GM19238 (cell line): Measurements from ENCODE around the gene PIAS2.
"Not testable (repeated sequence)": the region's sequence is repeated elsewhere in the genome, so short reads cannot be mapped to it uniquely, and the experiment has no call there.

Experiments used
- DNase-seq: peaks from one replicate; pipeline ENCODE4 v3.0.0; 2011; ENCODE audit warnings: low spot score; ENCODE audit not compliant: insufficient read length

The PIAS2 gene

GRCh38 chr18:46832422-46832821, 84.9 kb downstream of the PIAS2 start:
- not testable (repeated sequence) for DNase-seq

DNA sequence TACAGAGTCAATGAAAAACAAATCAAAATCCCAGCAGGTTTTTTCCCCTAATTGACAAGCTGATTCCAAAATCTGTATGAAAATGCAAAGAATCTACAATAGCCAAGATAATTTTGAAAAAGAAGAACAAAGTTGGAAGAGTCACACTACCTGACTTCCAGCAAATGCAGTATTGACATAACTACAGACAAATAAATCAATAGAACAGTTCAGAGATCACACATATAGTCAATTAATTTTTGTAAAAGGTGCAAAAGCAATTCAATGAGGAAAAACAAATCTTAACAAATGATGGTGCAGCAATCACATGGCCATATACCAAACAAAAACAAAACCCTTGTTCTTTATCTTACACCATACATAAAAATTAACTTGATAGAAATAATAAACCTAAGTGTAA, 85.9 kb downstream of the PIAS2 start:
- no peak for DNase-seq

DNA sequence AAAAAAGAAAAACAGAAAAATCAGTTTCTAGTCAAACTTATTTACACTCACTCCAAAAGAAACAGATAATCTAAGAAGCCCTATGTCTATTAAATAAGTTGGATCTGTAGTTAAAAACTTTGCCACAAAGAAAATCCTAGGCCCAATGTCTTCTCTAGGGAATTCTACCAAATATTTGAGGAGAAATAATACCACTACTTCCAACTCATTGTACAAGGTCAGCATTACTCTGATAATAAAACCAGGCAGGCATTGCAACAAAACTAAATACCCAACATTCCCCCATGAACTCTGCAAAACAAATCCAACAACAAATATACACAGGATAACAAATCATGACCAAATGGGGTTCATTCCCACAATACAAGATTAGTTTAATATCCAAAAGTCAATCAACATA, 86.7 kb downstream of the PIAS2 start:
- no peak for DNase-seq

GRCh38 chr18:46829947-46830346, 87.4 kb downstream of the PIAS2 start:
- no peak for DNase-seq

DNA sequence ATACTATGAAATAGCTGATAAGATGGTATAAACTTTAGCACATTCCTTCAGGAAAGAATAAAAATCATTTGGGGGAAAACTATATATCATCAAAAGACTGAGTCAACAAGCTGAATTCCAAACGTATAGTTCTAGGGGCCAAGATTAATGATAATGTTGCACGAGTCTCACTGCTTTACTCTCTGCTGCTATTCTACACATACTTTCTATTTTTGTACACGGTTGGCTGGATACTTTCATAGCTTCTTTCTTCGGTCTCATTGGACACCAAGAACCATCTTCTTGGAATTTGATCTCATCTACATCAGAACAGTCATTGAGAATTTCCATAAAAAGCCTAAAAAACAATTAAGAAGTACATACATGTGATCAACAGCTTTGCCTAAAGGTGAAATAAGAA, 87.8 kb downstream of the PIAS2 start:
- DNase-seq, result no peak

- no peak for DNase-seq
These were observed 95.2 kb downstream of the PIAS2 start for GRCh38 chr18:46821856-46822711.

DNA sequence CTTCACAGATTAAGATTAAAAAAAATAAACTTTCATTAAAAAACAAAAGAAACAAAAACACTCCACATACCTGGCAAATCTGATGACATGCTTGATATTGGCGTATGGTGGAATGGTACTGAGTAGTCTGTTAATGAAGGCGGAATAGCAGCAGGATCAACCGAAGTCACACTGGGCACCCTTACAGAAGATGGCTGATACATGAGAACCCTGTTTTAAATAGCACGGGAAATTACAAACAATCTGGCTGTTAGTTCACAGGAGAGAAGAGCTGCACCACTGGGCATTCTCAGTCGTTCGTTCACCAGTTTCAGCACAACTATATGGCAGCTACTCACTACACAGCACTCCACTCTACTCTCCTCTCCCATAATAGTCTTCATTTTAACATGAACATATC, 96.4 kb downstream of the PIAS2 start:
- DNase-seq, result no peak

DNA sequence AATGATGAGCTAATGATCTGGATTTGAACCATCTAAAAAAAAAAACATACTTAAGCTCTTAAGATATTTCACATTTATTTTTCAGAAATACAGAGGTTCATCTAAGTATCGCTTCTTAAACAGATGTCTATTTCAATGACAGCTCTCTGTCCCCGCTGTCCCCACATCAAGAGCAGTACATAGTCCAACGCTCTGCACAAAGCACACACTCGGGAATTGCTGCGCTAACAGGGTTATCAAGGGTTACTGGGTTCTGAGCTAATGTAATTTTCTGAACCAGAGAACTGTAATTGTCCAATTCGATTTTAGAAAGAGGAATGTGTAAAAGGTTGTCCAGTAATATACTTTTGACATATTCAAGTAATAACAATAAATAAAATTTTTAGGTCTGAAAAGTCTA, 101.6 kb downstream of the PIAS2 start:
- DNase-seq, result no peak

GRCh38 chr18:46814399-46814798, 102.9 kb downstream of the PIAS2 start:
- DNase-seq, result no peak

GRCh38 chr18:46812311-46812710, 105.0 kb downstream of the PIAS2 start:
- DNase-seq, result no peak

DNA sequence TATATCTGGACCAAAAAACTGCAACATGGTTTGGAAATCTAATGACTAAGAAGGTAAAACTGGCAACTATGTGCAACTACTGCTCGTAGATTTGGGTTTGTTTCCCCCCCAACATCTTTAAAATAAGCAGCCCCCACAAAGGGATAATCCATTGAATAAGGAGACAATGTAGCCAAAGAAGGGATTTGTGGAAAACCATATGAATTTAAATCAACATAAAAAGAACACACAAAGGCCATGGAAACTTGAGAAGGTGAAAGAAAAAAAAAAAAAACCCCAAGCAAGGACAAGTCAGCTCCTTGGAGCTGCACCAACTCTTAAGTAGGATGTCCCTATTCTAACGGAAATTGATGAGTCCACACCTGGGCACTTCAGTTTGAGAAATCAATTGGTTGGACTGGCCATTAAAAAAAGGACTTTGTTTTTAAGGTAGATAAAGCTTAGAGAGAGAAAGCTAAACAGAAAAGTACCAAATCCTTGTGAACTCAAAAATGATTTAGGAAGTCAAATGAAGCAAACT, 106.8 kb downstream of the PIAS2 start:
- DNase-seq, result no peak

DNA sequence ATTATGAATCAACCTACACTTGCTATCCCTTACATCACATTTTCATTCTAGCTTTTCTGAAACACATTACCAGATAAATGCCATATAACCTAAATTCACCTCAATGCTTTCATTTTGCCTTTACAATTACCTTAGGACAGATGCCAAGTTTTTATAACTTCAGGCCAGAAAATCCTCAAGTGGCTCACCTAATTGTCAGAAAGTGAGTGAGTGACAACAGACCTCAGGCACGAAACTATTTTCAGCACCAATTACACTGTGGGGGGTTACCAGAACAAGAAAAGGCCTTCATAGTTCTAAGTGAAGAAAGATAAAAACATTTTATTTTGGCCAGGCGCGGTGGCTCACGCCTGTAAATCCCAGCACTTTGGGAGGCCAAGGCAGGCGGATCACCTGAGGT, 108.2 kb downstream of the PIAS2 start:
- no peak for DNase-seq

DNA sequence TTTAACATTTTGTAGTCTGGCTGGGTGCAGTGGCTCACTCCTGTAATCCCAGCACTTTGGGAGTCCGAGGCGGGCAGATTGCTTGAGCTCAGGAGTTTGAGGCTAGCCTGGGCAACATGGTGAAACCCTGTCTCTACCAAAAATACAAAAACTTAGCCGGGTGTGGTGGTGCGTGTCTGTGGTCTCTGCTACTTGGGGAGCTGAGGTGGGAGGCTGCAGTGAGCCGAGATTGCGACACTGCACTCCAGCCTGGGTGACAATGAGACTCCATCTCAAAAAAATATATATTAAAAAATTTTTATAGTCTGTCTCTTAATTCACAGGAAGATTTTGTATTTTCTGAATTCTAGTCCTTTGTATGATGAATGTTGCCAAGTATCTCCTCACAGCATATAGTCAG, 121.4 kb downstream of the PIAS2 start:
- not testable (repeated sequence) for DNase-seq

- no peak for DNase-seq
These were observed 122.7 kb downstream of the PIAS2 start for GRCh38 chr18:46794607-46795006.

GRCh38 chr18:46793565-46793964, 123.7 kb downstream of the PIAS2 start:
- no peak for DNase-seq

- DNase-seq, result no peak
These were observed 128.2 kb downstream of the PIAS2 start for GRCh38 chr18:46789088-46789487.

DNA sequence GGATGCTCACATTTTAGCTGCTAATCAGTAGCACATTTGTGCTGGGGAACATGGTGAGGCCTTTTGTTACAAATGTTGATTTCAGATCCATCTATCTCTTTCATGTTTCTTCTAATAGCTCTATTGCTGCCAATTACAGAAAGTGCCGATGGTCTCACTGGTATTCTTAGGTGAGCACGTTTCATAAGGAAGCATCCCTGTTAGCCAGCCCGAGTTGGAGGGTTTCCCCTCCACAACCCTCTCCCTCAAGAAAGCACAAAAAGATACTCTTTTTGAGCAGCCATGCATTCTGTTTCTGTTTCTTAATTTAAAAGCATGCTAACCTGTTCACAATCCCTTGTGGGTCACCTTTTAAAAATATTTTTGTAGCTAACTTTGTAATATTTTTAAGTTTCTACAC, 129.6 kb downstream of the PIAS2 start:
- no peak for DNase-seq

DNA sequence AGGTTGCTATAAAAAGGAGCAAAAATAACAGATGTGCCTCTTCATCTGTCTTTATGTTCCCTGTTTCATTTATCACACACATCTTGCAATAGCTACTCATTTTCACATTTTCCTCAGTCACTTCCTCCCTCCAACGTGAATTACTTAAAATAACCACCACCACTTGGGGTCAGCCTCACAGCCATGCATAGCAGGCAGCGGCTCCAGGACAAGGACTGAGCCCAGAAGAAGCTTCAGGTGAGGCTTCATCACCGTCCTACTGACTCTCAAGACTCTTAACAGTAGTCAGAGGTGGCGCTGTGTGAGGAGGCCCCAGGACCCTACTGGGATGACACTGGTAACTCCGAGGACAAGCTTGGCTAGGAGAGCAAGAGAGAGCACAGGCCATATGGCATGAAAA, 144.9 kb downstream of the PIAS2 start:
- DNase-seq, result no peak

DNA sequence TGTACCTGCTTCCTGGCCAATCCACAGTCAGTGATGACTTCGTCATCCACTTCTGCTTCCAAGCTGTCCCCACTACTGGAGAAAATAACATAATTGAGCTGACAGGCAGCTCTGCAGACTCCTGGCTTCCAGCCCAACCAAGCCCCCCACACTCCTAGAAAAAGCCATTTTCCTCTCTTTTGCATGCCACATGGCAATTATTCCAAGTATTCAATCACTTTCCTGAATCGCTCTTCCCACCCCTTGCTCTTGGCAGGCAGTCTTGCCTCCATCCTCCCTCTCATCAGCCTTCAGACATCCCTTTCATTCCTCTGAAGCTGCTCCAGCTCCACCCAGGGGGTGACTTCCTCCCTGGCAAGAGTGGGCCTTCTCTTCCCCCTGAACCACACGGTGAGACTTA, 146.2 kb downstream of the PIAS2 start:
- no peak for DNase-seq

- no peak for DNase-seq
These were observed 146.6 kb downstream of the PIAS2 start for GRCh38 chr18:46770708-46771107.

DNA sequence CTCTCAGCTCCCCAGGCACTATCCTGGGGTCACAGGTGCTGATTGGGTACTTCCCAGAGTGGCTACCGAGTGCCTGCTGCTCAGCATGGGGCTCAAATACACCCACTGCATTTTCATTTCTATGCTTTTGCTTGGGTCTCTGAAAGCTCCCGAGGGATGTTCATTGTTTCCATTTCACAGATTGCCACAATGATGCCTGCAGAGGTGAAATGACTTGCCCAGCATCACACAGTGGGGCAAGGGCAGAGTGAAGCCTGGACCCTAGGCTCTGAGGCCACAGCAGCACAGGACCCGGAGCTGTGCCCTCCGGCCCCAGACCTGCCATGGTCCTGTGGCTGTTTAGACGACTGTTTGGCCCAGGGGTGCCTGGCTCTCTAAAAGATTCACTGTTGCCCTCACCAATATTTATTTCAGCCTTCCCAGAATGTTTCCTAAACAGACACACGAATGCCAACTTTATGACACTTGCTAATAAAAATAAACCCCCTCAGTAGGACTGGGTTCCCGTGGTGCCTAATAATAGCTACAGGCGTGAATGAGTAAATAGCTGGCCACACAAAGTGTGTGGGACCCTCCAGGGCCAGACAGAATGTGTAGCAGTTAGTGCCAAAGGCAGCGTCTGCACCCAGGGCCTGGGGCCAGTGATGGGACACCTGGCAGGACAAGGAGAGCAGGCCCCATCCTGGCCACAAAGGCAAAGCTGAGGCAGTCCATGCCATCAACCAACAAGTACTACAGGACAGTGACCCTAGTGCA, 149.0 kb downstream of the PIAS2 start:
- no peak for DNase-seq

DNA sequence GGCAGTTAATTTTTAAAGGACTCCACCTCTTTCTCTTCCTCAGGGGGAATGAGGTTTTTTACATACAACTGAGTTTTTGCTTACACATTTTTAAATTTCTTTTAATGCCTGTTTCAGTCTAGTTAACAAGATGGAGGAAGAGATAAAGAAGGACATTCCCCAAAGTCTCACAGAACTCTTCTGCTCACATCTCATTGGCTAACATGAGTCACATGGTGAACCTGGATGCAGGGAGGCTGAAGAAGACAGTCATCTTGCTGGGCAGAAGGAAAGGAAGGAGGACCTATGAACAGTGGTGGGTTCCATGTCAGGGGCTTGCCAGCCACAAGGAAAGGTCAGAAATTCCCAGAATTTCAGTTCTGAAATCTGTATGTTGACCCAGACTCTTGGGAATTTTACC, 150.1 kb downstream of the PIAS2 start:
- DNase-seq, result no peak

GRCh38 chr18:46764586-46764985, 152.7 kb downstream of the PIAS2 start:
- DNase-seq, result no peak
